Measurements from ENCODE around the gene TERB1.

- no peak for TF ChIP-seq POLR2AphosphoS5 (IDR thresholded peaks at IDR 0.05)
- TF ChIP-seq CTCF (IDR thresholded peaks at IDR 0.05): no peak
These were observed 82.1 kb downstream of the TERB1 start for GRCh38 chr16:66719246-66719645.
